Measurements from ENCODE around the gene CST8. TPM values are rescaled to one million over a fixed set of nuclear protein-coding genes. Genes with fewer than 3 reads are reported as not detected.

The CST8 gene
- total RNA-seq, 4 donors from 2014 or later = not detected

DNA sequence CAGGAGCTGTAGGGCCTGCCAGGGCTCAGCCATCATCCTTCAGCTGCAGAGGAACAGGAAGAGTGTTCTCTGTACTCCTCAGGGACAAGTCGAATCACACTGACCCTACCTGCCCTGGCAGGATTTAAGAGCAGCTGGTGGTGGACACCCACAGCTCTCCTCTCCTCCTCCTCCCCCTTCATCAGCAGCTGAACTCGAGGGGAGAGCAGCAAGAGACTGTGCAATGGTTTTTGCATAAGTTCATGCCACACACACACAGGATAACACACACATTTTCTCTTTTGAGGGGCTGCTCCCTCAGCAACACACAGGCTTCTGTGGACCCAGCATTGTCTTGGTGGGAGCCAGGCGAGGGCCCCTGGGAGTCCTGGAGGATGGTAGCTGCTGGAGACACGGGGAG is 38.1 kb upstream of the CST8 start, which contains the start of gene CST11:
Gene CST11 (minus strand): TSS at position 101 of the 400 bp plus-strand sequence. CDS start 65 bp downstream, at position 36.
- WGBS, 2 donors (ENCODE audit: low coverage in 1 of 2) = no CpG with 5 or more reads among the region's 4 CpGs
- H3K36me3 ChIP-seq = no peaks in the 10 kb centered on the region
- ATAC-seq = no peak
- peaks cover 0 to 6% (median 0%) of the 10 kb centered on the region in 3 donors for H3K9me3 ChIP-seq
- no peak within 1 kb of the TSS for H3K4me3 ChIP-seq
- peaks cover 20% of the 10 kb centered on the region for H3K27me3 ChIP-seq
- TF ChIP-seq EP300 (IDR thresholded peaks at IDR 0.05) (no peak), POLR2AphosphoS5 (IDR thresholded peaks at IDR 0.05) (no peak), POLR2A (IDR thresholded peaks at IDR 0.05) (no peak)
- TF ChIP-seq, protein P1, sequence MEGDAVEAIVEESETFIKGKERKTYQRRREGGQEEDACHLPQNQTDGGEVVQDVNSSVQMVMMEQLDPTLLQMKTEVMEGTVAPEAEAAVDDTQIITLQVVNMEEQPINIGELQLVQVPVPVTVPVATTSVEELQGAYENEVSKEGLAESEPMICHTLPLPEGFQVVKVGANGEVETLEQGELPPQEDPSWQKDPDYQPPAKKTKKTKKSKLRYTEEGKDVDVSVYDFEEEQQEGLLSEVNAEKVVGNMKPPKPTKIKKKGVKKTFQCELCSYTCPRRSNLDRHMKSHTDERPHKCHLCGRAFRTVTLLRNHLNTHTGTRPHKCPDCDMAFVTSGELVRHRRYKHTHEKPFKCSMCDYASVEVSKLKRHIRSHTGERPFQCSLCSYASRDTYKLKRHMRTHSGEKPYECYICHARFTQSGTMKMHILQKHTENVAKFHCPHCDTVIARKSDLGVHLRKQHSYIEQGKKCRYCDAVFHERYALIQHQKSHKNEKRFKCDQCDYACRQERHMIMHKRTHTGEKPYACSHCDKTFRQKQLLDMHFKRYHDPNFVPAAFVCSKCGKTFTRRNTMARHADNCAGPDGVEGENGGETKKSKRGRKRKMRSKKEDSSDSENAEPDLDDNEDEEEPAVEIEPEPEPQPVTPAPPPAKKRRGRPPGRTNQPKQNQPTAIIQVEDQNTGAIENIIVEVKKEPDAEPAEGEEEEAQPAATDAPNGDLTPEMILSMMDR (IDR thresholded peaks at IDR 0.05) = no peak
- H3K27ac ChIP-seq = no peak within 1 kb of the TSS
- no peaks in the 10 kb centered on the region for H3K4me1 ChIP-seq

DNA sequence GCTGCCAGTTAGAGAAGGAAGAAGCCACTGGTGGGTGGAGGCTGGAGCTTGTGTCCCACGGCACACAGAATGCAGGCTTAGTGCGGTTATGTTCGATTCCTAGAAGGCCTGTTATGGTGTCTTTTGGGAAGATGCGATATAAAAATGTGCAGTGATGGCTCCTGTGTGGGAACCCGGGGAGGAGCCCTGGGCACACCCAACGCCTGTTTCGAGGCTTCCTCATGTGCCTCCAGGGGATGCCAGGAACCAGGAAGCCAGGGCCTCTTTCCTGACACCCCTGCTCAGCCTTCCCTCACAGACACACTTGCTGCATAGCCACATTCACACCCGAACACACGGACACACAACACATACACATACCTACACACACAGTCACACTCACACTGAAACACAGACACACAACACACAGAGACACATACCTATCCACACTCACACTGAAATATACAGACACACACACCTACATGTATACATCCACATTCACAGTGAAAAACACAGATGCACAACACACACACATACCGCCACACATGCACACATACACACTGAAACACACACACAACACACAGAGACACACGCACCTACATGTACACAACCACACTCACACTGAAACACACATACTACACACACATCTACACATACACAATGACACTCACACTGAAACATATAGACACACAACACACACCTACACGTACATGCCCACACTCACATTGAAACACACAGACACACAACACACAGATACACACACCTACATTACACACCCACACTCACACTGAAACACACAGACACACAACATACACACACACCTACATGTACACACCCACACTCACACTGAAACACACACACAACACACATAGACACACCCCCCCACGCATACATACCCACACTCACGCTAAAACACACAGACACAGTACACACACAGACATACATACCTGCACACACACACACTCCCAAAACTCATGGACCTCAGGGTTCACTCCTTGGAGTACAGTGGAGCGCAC is 37.1 kb upstream of the CST8 start:
- no peak for ATAC-seq
- H3K4me1 ChIP-seq = no peaks in the 10 kb centered on the region
- TF ChIP-seq POLR2AphosphoS5 (IDR thresholded peaks at IDR 0.05) (no peak), POLR2A (IDR thresholded peaks at IDR 0.05) (no peak), EP300 (IDR thresholded peaks at IDR 0.05) (no peak)
- TF ChIP-seq, protein P1 (IDR thresholded peaks at IDR 0.05) = no peak
- H3K9me3 ChIP-seq = peaks cover 0 to 6% (median 0%) of the 10 kb centered on the region in 3 donors
- no peak overlapping the region for H3K27ac ChIP-seq
- H3K36me3 ChIP-seq = no peaks in the 10 kb centered on the region
- peaks cover 20% of the 10 kb centered on the region for H3K27me3 ChIP-seq
- no peak overlapping the region for H3K4me3 ChIP-seq
- WGBS, 2 donors (ENCODE audit: low coverage in 1 of 2) = 87 to 97% methylated on average over 3 to 9 of the region's 15 CpGs

DNA sequence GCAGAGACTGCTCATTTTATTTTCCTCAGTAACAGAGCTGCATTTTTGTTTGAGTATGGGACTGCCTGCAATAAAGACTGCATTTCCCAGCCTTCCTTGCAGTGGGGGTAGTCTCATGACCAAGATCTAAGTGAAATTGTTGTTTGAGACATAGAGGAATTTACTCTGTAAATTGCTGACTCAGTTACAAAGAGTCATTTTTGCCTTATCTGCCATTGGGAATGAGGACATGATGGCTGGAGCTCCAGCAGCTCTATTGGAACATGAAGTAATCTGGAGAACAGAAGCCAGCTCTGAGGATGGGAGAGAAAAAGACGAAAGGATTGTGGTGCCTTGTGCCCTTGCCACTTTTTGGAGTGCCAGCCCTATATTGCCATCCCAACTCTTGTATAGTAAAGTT is 36.1 kb upstream of the CST8 start:
- H3K36me3 ChIP-seq = no peaks in the 10 kb centered on the region
- peaks cover 0 to 6% (median 0%) of the 10 kb centered on the region in 3 donors for H3K9me3 ChIP-seq
- H3K4me1 ChIP-seq = no peaks in the 10 kb centered on the region
- TF ChIP-seq POLR2AphosphoS5 (IDR thresholded peaks at IDR 0.05) (no peak), POLR2A (IDR thresholded peaks at IDR 0.05) (no peak), EP300 (IDR thresholded peaks at IDR 0.05) (no peak)
- TF ChIP-seq, protein P1 (IDR thresholded peaks at IDR 0.05) = no peak
- no peak overlapping the region for H3K4me3 ChIP-seq
- 93 to 100% methylated on average over 1 of the region's 1 CpG for WGBS, 2 donors (ENCODE audit: low coverage in 1 of 2)
- ATAC-seq = no peak
- H3K27me3 ChIP-seq = peaks cover 20% of the 10 kb centered on the region
- H3K27ac ChIP-seq = no peak overlapping the region

DNA sequence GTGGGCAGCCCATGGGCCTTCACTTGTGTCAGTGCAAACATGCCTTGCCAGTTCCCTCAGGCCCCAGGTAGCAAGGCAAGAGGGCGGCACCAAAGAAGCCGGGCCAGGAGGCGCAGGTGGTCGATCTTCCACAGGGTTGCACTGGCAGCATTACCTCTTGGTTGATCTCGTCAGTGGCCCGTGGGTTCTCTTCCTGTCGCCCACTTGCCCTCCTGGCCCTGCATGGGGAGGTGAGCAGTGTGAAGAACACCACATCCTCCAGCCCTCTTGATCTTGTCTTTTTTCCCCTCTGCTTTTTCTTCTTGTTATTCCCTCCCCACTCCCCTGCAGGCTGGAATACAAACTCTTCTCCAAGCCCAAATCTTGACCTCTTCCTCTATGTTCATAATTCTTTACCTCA is 35.3 kb upstream of the CST8 start:
- Histone ChIP-seq H3K4me1 (no peaks in the 10 kb centered on the region), H3K27ac (no peak overlapping the region), H3K27me3 (peaks cover 20% of the 10 kb centered on the region), H3K4me3 (no peak overlapping the region), H3K36me3 (no peaks in the 10 kb centered on the region), H3K9me3 (peaks cover 0 to 6% (median 0%) of the 10 kb centered on the region in 3 donors)
- ATAC-seq = no peak
- 75 to 100% methylated on average over 1 to 2 of the region's 7 CpGs for WGBS, 2 donors (ENCODE audit: low coverage in 1 of 2)
- no peak for TF ChIP-seq EP300 (IDR thresholded peaks at IDR 0.05)
- TF ChIP-seq POLR2AphosphoS5 (IDR thresholded peaks at IDR 0.05) = no peak
- TF ChIP-seq, protein P1 (IDR thresholded peaks at IDR 0.05) = no peak
